Measurements from ENCODE around the gene CSAG1. TPM values are rescaled to one million over a fixed set of nuclear protein-coding genes. Genes with fewer than 3 reads are reported as not detected.
"Not testable (repeated sequence)": the region's sequence is repeated elsewhere in the genome, so short reads cannot be mapped to it uniquely, and the experiment has no call there.

Gene CSAG1
- total RNA-seq, 2 experiments from 2014 or later = not detected

DNA sequence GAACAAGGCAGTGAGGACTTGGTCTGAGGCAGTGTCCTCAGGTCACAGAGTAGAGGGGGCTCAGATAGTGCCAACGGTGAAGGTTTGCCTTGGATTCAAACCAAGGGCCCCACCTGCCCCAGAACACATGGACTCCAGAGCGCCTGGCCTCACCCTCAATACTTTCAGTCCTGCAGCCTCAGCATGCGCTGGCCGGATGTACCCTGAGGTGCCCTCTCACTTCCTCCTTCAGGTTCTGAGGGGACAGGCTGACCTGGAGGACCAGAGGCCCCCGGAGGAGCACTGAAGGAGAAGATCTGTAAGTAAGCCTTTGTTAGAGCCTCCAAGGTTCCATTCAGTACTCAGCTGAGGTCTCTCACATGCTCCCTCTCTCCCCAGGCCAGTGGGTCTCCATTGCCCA lies 33.1 kb downstream of the CSAG1 start:
- H3K27ac ChIP-seq (ENCODE audit: low read depth, low read length, poor library complexity, severe bottlenecking); CTCF ChIA-PET (ENCODE audit: unreplicated experiment); H4K20me1 ChIP-seq (ENCODE audit: insufficient read depth, low read length); intact Hi-C loops (cut with micrococcal nuclease; ENCODE audit: unreplicated experiment); H3K4me3 ChIP-seq (ENCODE audit: low read depth, low read length, poor library complexity, severe bottlenecking); H3K9me3 ChIP-seq (ENCODE audit: low read length); BruUV-seq (replicated peaks); H3K36me3 ChIP-seq (ENCODE audit: insufficient read depth, low read length); H3K9me2 ChIP-seq (ENCODE audit: insufficient read depth, low read length); H3K4me1 ChIP-seq (ENCODE audit: insufficient read depth, low read length, poor library complexity, severe bottlenecking); H3K4me2 ChIP-seq (ENCODE audit: low read length); DNase-seq (ENCODE audit: low spot score); H2AFZ ChIP-seq (ENCODE audit: low read length); POLR2A ChIA-PET; H3K79me2 ChIP-seq (ENCODE audit: insufficient read depth, low read depth, low read length): not testable (repeated sequence)

DNA sequence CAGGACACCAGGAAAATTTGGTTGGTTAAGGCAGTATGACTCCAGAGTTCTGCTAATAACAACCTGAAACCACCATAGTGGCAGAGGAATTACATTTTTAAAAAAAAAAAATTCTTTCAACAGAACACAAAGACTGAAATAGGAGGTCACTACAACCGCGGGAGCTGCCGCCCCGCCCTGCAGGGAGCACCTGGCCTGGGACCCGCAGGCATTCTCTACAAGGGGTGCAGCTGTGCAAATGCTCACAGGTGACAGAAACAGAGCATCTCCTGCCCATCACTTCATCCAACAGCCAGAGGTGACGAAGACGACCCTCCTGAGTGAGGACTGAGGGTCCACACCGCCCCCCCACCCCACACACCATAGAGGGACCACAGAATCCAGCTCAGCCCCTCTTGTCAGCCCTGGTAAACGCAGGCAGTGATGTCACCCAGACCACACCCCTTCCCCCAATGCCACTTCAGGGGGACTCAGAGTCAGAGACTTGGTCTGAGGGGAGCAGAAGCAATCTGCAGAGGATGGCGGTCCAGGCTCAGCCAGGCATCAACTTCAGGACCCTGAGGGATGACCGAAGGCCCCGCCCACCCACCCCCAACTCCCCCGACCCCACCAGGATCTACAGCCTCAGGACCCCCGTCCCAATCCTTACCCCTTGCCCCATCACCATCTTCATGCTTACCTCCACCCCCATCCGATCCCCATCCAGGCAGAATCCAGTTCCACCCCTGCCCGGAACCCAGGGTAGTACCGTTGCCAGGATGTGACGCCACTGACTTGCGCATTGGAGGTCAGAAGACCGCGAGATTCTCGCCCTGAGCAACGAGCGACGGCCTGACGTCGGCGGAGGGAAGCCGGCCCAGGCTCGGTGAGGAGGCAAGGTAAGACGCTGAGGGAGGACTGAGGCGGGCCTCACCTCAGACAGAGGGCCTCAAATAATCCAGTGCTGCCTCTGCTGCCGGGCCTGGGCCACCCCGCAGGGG lies 35.3 kb downstream of the CSAG1 start, which contains the start of gene MAGEA3:
Gene MAGEA3, plus strand, starts transcription at position 843 of the 980 bp plus-strand sequence. CDS start 2,039 bp downstream, outside the sequence.
- POLR2A ChIA-PET; H3K36me3 ChIP-seq (ENCODE audit: insufficient read depth, low read length); DNase-seq (ENCODE audit: low spot score); H3K9me3 ChIP-seq (ENCODE audit: low read length); H3K79me2 ChIP-seq (ENCODE audit: insufficient read depth, low read depth, low read length); H3K4me3 ChIP-seq (ENCODE audit: low read depth, low read length, poor library complexity, severe bottlenecking); H3K9me2 ChIP-seq (ENCODE audit: insufficient read depth, low read length); H2AFZ ChIP-seq (ENCODE audit: low read length); H3K4me2 ChIP-seq (ENCODE audit: low read length); BruUV-seq (replicated peaks); H4K20me1 ChIP-seq (ENCODE audit: insufficient read depth, low read length); H3K27ac ChIP-seq (ENCODE audit: low read depth, low read length, poor library complexity, severe bottlenecking); CTCF ChIA-PET (ENCODE audit: unreplicated experiment); intact Hi-C loops (cut with micrococcal nuclease; ENCODE audit: unreplicated experiment); H3K4me1 ChIP-seq (ENCODE audit: insufficient read depth, low read length, poor library complexity, severe bottlenecking): not testable (repeated sequence)

DNA sequence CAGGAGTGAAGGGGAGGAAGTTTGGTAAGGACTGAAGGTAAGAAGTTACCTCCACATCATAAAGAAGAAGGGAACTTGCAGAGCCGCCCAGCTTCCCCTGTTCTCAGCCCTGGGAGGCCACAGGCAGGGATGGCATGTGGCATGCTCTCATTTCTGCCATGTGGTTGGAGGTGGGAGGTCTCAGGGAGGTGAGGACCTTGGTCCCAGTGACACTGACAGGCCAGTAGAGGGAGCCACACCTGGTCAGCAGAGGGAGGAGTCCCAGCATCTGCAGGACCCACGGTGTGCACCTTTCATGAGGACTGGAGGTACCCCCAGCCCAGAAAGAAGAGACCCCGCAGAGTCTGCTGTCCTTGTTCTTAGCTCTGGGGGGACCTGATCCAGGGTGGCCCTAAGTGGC lies 52.5 kb downstream of the CSAG1 start:
- DNase-seq (ENCODE audit: low spot score); H3K4me3 ChIP-seq (ENCODE audit: low read depth, low read length, poor library complexity, severe bottlenecking); H3K9me3 ChIP-seq (ENCODE audit: low read length); H3K27ac ChIP-seq (ENCODE audit: low read depth, low read length, poor library complexity, severe bottlenecking); H3K36me3 ChIP-seq (ENCODE audit: insufficient read depth, low read length); H3K79me2 ChIP-seq (ENCODE audit: insufficient read depth, low read depth, low read length); H3K4me1 ChIP-seq (ENCODE audit: insufficient read depth, low read length, poor library complexity, severe bottlenecking); POLR2A ChIA-PET; H2AFZ ChIP-seq (ENCODE audit: low read length); H3K4me2 ChIP-seq (ENCODE audit: low read length); H3K9me2 ChIP-seq (ENCODE audit: insufficient read depth, low read length); CTCF ChIA-PET (ENCODE audit: unreplicated experiment); intact Hi-C loops (cut with micrococcal nuclease; ENCODE audit: unreplicated experiment); BruUV-seq (replicated peaks); H4K20me1 ChIP-seq (ENCODE audit: insufficient read depth, low read length): not testable (repeated sequence)

Other genes with a start within 250 kb of the CSAG1 start
- gene GABRQ, start 95.8 kb downstream of the CSAG1 start, total RNA-seq (2014; rRNA removed; shearing (Covaris generic)) = not detected in 2 replicates
- gene GABRQ, start 95.8 kb downstream of the CSAG1 start, total RNA-seq (2022) = not detected in 2 replicates
- gene MAGEA3, start 34.9 kb downstream of the CSAG1 start, total RNA-seq (2014; rRNA removed; shearing (Covaris generic)) = not detected in 2 replicates
- not detected in 2 replicates for gene MAGEA3, start 34.9 kb downstream of the CSAG1 start, total RNA-seq (2022)
- gene CSAG2, start 24.4 kb downstream of the CSAG1 start, total RNA-seq (2014; rRNA removed; shearing (Covaris generic)) = not detected in 2 replicates
- gene CSAG2, start 24.4 kb downstream of the CSAG1 start, total RNA-seq (2022) = not detected in 2 replicates
- not detected in 2 replicates for gene MAGEA2B, start 19.1 kb downstream of the CSAG1 start, total RNA-seq (2014; rRNA removed; shearing (Covaris generic))
- gene MAGEA2B, start 19.1 kb downstream of the CSAG1 start, total RNA-seq (2022) = not detected in 2 replicates
- not detected in 2 replicates for gene MAGEA12, start within 50 bp of the CSAG1 start, total RNA-seq (2014; rRNA removed; shearing (Covaris generic))
- not detected in 2 replicates for gene MAGEA12, start within 50 bp of the CSAG1 start, total RNA-seq (2022)
- gene MAGEA2, start 20.1 kb upstream of the CSAG1 start, total RNA-seq (2014; rRNA removed; shearing (Covaris generic)) = not detected in 2 replicates
- gene MAGEA2, start 20.1 kb upstream of the CSAG1 start, total RNA-seq (2022) = not detected in 2 replicates
- not detected in 2 replicates for gene CSAG3, start 25.5 kb upstream of the CSAG1 start, total RNA-seq (2014; rRNA removed; shearing (Covaris generic))
- gene CSAG3, start 25.5 kb upstream of the CSAG1 start, total RNA-seq (2022) = not detected in 2 replicates
- not detected in 2 replicates for gene MAGEA6, start 36.0 kb upstream of the CSAG1 start, total RNA-seq (2014; rRNA removed; shearing (Covaris generic))
- not detected in 2 replicates for gene MAGEA6, start 36.0 kb upstream of the CSAG1 start, total RNA-seq (2022)
- gene CETN2, start 97.0 kb upstream of the CSAG1 start, total RNA-seq (2014; rRNA removed; shearing (Covaris generic)) = 9.4 and 12.3 TPM in 2 replicates
- gene CETN2, start 97.0 kb upstream of the CSAG1 start, total RNA-seq (2022) = 13.9 and 15.6 TPM in 2 replicates
- gene NSDHL, start 97.3 kb upstream of the CSAG1 start, total RNA-seq (2014; rRNA removed; shearing (Covaris generic)) = 11.1 and 13.7 TPM in 2 replicates
- gene NSDHL, start 97.3 kb upstream of the CSAG1 start, total RNA-seq (2022) = 17.7 and 20.2 TPM in 2 replicates
- 0.73 and 1.4 TPM in 2 replicates for gene ZNF185, start 164.3 kb upstream of the CSAG1 start, total RNA-seq (2014; rRNA removed; shearing (Covaris generic))
- 20.7 and 21.3 TPM in 2 replicates for gene ZNF185, start 164.3 kb upstream of the CSAG1 start, total RNA-seq (2022)

Data from OCI-LY7 (cell line).